Lung microvascular endothelial cell (primary cell): ENCODE results near the gene LDB3. TPM values are rescaled to one million over a fixed set of nuclear protein-coding genes. Genes with fewer than 3 reads are reported as not detected.

Source experiments
- DNase-seq, 2 donors: peaks; one replicate each; pipeline versions ENCODE4 v3.0.0 to v3.0.0-alpha.2; 2010; ENCODE audit warnings: low read depth in 2 of 2
- total RNA-seq: library from RNA; depleted of rRNA; stranded (reverse); fragments of >200 nt; gene quantifications from 2 replicates; pipeline ENCODE4 v1.2.1, GENCODE V29; 2014

Gene LDB3
- total RNA-seq, 1 donor from 2014 or later = not detected

GRCh38 chr10:86685893-86686632, 17.8 kb downstream of the LDB3 start:
- DNase-seq = no peak

GRCh38 chr10:86686972-86687371, 18.7 kb downstream of the LDB3 start:
- DNase-seq = no peak

- no peak for DNase-seq
Observed at GRCh38 chr10:86687750-86688149, 19.4 kb downstream of the LDB3 start.

- peak; percentile 64 to 73 for DNase-seq
Observed at GRCh38 chr10:86688398-86688921, 20.1 kb downstream of the LDB3 start.

GRCh38 chr10:86689146-86689545, 20.8 kb downstream of the LDB3 start:
- no peak for DNase-seq

GRCh38 chr10:86690231-86690630, 21.9 kb downstream of the LDB3 start:
- DNase-seq = no peak

GRCh38 chr10:86690657-86691084, 22.4 kb downstream of the LDB3 start:
- DNase-seq = no peak

- no peak for DNase-seq
Observed at GRCh38 chr10:86691333-86692022, 23.2 kb downstream of the LDB3 start.

- no peak for DNase-seq
Observed at GRCh38 chr10:86692023-86692514, 23.8 kb downstream of the LDB3 start.

- DNase-seq = no peak
Observed at GRCh38 chr10:86692664-86693063, 24.4 kb downstream of the LDB3 start.

- no peak for DNase-seq
Observed at GRCh38 chr10:86693275-86693674, 25.0 kb downstream of the LDB3 start.

GRCh38 chr10:86693721-86694369, 25.5 kb downstream of the LDB3 start:
- peak; percentile 42 to 43 for DNase-seq

- DNase-seq = no peak
Observed at GRCh38 chr10:86698207-86698940, 30.1 kb downstream of the LDB3 start.

- DNase-seq = no peak
Observed at GRCh38 chr10:86699125-86699524, 30.8 kb downstream of the LDB3 start.

GRCh38 chr10:86699541-86699940, 31.2 kb downstream of the LDB3 start:
- DNase-seq = no peak

GRCh38 chr10:86699991-86700840, 31.9 kb downstream of the LDB3 start:
- DNase-seq = no peak

- no peak for DNase-seq
Observed at GRCh38 chr10:86700851-86701617, 32.7 kb downstream of the LDB3 start.

- DNase-seq = no peak
Observed at GRCh38 chr10:86703176-86703575, 34.9 kb downstream of the LDB3 start.

GRCh38 chr10:86705139-86705538, 36.8 kb downstream of the LDB3 start:
- DNase-seq = no peak

GRCh38 chr10:86705905-86706304, 37.6 kb downstream of the LDB3 start:
- DNase-seq = no peak
